Fibroblast of lung (primary cell): ENCODE results near the gene HOXC9. TPM values are rescaled to one million over a fixed set of nuclear protein-coding genes. Genes with fewer than 3 reads are reported as not detected.
A peak's percentile ranks its signal among the peaks of the same experiment; 100 is the strongest.

Experiments used
- DNase-seq, 2 donors: peaks; one replicate each; pipeline versions ENCODE4 v3.0.0 to v3.0.0-alpha.2; 2010; ENCODE audit warnings: low read depth in 2 of 2
- H2AFZ ChIP-seq: 2 replicates; pipeline ENCODE4 v1.5.1; 2012; ENCODE audit warnings: low read length, control low read depth, inconsistent platforms
- H3K27ac ChIP-seq: 2 replicates; pipeline ENCODE4 v1.5.1; 2011; ENCODE audit warnings: low read length, control low read depth; ENCODE audit not compliant: insufficient read depth
- H3K27me3 ChIP-seq: 2 replicates; pipeline ENCODE4 v1.5.1; 2011; ENCODE audit warnings: mild to moderate bottlenecking, low read length; ENCODE audit not compliant: control insufficient read depth, insufficient read depth
- H3K36me3 ChIP-seq: 2 replicates; pipeline ENCODE4 v1.5.1; 2011; ENCODE audit warnings: low read length; ENCODE audit not compliant: control insufficient read depth, insufficient read depth
- H3K4me1 ChIP-seq: 2 replicates; pipeline ENCODE4 v1.5.1; 2011; ENCODE audit warnings: low read length; ENCODE audit not compliant: control insufficient read depth, insufficient read depth; ENCODE audit errors: extremely low read depth
- H3K4me2 ChIP-seq: 2 replicates; pipeline ENCODE4 v1.5.1; 2011; ENCODE audit warnings: low read length, control low read depth; ENCODE audit not compliant: insufficient read depth; ENCODE audit errors: extremely low read depth
- H3K4me3 ChIP-seq, 4 experiments: fragments of 200-600 bp in 1 of 4; sonication (generic) in 1 of 4; replicated peaks in 1 of 4; 2 replicates each; pipeline ENCODE4 v1.5.1; 2011 to 2016; ENCODE audit warnings: low read length in 4 of 4, low read depth in 3 of 4, mild to moderate bottlenecking in 3 of 4, control low read depth in 2 of 4, inconsistent platforms in 1 of 4, mixed read lengths in 1 of 4; ENCODE audit not compliant: insufficient read depth in 1 of 4; ENCODE audit errors: control extremely low read depth in 1 of 4
- H3K79me2 ChIP-seq: 2 replicates; pipeline ENCODE4 v1.5.1; 2012; ENCODE audit warnings: mild to moderate bottlenecking, low read length, inconsistent platforms; ENCODE audit not compliant: control insufficient read depth, insufficient read depth
- H3K9ac ChIP-seq: 2 replicates; pipeline ENCODE4 v1.5.1; 2011; ENCODE audit warnings: mild to moderate bottlenecking, low read length, control low read depth; ENCODE audit not compliant: insufficient read depth
- H3K9me3 ChIP-seq: 2 replicates; pipeline ENCODE4 v1.5.1; 2012; ENCODE audit warnings: low read depth, low read length; ENCODE audit not compliant: control insufficient read depth, insufficient read depth
- H4K20me1 ChIP-seq: 2 replicates; pipeline ENCODE4 v1.5.1; 2011; ENCODE audit warnings: low read length; ENCODE audit not compliant: control insufficient read depth, insufficient read depth; ENCODE audit errors: extremely low read depth
- EZH2 ChIP-seq: IDR thresholded peaks from 2 replicates; pipeline ENCODE4 v1.5.1; 2012; ENCODE audit warnings: low read length, control low read depth, mild to moderate bottlenecking; ENCODE audit errors: missing control alignments
- polyA plus RNA-seq, 2 donors: library from polyadenylated mRNA; depleted of rRNA in 1 of 2; stranded (reverse) in 1 of 2; unstranded in 1 of 2; fragments of >200 nt; gene quantifications; 2 replicates each; pipeline ENCODE4 v1.2.1, GENCODE V29; 2011 to 2012; ENCODE audit warnings: missing spikeins in 1 of 2
- total RNA-seq: library from RNA; depleted of rRNA; stranded (reverse); fragments of >200 nt; gene quantifications from 2 replicates; pipeline ENCODE4 v1.2.1, GENCODE V29; 2014
- TF ChIP-seq, protein P1 (sequence below), 2 donors: IDR thresholded peaks in 1 of 2; conservative IDR thresholded peaks in 1 of 2; 1 replicate in 1 of 2; 2 replicates in 1 of 2; pipeline ENCODE4 v1.5.1; 2011 to 2012; ENCODE audit warnings: low read length in 2 of 2, control low read depth in 1 of 2, inconsistent platforms in 1 of 2, low read depth in 1 of 2, mild to moderate bottlenecking in 1 of 2

HOXC9 gene
- total and polyA plus RNA-seq, 2 donors (not counting 1 experiment from before 2014, with no cell fraction given) = 0.24 TPM; not detected in 1

DNA sequence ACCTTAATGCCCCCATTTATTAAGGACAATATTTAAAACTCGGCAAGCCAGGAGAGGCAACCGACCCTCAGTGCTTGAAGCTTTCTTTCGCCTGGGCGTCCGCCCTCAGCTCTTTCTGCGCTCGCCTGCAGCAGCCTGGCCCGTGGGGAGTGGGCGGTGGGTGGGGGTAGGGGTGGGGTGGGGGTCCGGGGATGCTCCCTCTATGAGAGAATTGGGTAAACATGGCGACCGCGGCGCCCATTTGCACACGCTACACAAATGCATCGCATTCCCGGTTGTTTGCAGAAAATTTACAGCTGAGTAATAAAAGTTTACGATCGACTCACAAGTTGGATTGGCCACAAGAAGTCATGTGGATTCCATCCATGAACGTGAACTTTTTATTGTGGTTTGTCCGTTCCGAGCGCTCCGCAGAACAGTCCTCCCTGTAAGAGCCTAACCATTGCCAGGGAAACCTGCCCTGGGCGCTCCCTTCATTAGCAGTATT is 16.6 kb downstream of the HOXC9 start:
- no peak for TF ChIP-seq EZH2
- TF ChIP-seq, protein P1, sequence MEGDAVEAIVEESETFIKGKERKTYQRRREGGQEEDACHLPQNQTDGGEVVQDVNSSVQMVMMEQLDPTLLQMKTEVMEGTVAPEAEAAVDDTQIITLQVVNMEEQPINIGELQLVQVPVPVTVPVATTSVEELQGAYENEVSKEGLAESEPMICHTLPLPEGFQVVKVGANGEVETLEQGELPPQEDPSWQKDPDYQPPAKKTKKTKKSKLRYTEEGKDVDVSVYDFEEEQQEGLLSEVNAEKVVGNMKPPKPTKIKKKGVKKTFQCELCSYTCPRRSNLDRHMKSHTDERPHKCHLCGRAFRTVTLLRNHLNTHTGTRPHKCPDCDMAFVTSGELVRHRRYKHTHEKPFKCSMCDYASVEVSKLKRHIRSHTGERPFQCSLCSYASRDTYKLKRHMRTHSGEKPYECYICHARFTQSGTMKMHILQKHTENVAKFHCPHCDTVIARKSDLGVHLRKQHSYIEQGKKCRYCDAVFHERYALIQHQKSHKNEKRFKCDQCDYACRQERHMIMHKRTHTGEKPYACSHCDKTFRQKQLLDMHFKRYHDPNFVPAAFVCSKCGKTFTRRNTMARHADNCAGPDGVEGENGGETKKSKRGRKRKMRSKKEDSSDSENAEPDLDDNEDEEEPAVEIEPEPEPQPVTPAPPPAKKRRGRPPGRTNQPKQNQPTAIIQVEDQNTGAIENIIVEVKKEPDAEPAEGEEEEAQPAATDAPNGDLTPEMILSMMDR (conservative IDR thresholded peaks at IDR 0.05 in 1 of 2, IDR thresholded peaks at IDR 0.05 in 1 of 2; ENCODE audit: low read depth in 1 of 2, low read length in 2 of 2) = no peak
- peaks cover 43% of the 10 kb centered on the region for H3K27me3 ChIP-seq
- no peak overlapping the region for H3K9ac ChIP-seq
- H3K4me2 ChIP-seq = no peak overlapping the region
- no peaks in the 10 kb centered on the region for H3K36me3 ChIP-seq
- peak in 1 of 2 donors; percentile 23 for DNase-seq
- no peaks in the 10 kb centered on the region for H3K79me2 ChIP-seq
- no peaks in the 10 kb centered on the region for H4K20me1 ChIP-seq
- peak overlapping the region in 1 of 4 experiments; percentile 57 for H3K4me3 ChIP-seq
- no peaks in the 10 kb centered on the region for H3K4me1 ChIP-seq
- no peak overlapping the region for H2AFZ ChIP-seq
- H3K9me3 ChIP-seq = no peaks in the 10 kb centered on the region
- H3K27ac ChIP-seq = no peak overlapping the region

DNA sequence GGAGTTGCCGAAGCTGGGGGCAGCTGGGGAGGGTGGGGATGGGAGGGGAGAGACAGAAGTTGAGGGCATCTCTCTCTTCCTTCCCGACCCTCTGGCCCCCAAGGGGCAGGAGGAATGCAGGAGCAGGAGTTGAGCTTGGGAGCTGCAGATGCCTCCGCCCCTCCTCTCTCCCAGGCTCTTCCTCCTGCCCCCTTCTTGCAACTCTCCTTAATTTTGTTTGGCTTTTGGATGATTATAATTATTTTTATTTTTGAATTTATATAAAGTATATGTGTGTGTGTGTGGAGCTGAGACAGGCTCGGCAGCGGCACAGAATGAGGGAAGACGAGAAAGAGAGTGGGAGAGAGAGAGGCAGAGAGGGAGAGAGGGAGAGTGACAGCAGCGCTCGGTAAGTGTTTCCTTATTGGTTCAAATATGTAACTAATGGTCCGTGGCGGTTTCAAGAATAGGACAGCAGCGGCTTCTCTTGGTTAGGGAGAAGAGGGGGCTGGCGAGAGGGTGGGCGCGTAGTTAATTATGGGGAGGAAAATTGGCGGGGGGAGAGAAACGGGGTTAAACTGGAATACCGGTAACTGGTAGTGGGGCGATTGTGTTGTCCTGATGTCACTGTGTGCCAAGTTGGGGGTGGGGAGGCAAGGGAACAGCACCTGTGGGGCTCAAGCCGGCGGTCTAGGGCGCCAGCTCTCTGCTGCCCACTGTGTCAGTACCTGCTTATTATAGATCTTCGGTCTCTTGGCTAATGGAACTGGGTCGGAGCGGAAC is 17.2 kb downstream of the HOXC9 start:
- H3K9ac ChIP-seq = no peak overlapping the region
- H3K4me1 ChIP-seq = no peaks in the 10 kb centered on the region
- H3K9me3 ChIP-seq = no peaks in the 10 kb centered on the region
- H3K36me3 ChIP-seq = no peaks in the 10 kb centered on the region
- no peaks in the 10 kb centered on the region for H4K20me1 ChIP-seq
- peak overlapping the region; percentile 29 for H2AFZ ChIP-seq
- peak overlapping the region; percentile 37 for H3K27ac ChIP-seq
- no peaks in the 10 kb centered on the region for H3K79me2 ChIP-seq
- peak; percentile 73 for TF ChIP-seq EZH2
- TF ChIP-seq, protein P1 (conservative IDR thresholded peaks at IDR 0.05 in 1 of 2, IDR thresholded peaks at IDR 0.05 in 1 of 2; ENCODE audit: low read depth in 1 of 2, low read length in 2 of 2) = no peak
- H3K27me3 ChIP-seq = peaks cover 41% of the 10 kb centered on the region
- H3K4me3 ChIP-seq = peak overlapping the region; percentile 43 to 57 (median 52)
- no peak for DNase-seq
- peak overlapping the region; percentile 94 for H3K4me2 ChIP-seq

DNA sequence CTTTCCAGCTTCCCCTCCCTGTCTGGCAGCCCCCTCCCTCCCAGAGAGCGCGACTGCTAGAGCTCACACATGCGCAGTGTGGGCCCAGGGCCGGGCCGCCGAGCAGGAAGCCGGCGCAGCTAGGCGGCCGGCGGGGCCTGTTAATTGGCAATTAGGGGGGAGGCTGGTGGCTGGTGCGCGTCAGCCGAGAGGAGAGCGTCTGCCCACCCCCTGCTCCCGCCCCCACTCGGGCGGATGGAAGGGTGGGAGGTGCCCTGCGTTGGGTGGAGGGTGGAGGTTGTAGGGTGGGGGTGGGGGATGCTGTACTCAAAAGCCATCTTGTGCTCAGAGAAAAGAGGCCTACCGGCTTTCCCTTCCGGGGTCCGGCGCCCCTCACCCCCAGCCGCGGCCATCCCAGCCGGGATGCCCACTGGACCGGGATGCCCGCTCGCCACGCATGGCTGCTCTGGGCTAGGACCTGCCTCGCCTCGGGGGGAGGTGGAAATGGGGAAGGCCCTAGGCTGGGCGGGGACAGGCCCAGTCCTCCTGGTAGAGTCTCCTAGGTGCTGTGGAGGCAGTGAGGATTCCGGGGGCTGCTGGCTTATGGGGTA is 18.0 kb downstream of the HOXC9 start:
- H3K27ac ChIP-seq = peak overlapping the region; percentile 38
- peak overlapping the region; percentile 43 to 57 (median 52) for H3K4me3 ChIP-seq
- no peaks in the 10 kb centered on the region for H3K79me2 ChIP-seq
- no peaks in the 10 kb centered on the region for H3K4me1 ChIP-seq
- no peaks in the 10 kb centered on the region for H4K20me1 ChIP-seq
- DNase-seq = peak in 1 of 2 donors; percentile 52
- no peaks in the 10 kb centered on the region for H3K9me3 ChIP-seq
- TF ChIP-seq, protein P1 (conservative IDR thresholded peaks at IDR 0.05 in 1 of 2, IDR thresholded peaks at IDR 0.05 in 1 of 2; ENCODE audit: low read depth in 1 of 2, low read length in 2 of 2) = no peak
- no peak for TF ChIP-seq EZH2
- peak overlapping the region; percentile 35 for H2AFZ ChIP-seq
- H3K27me3 ChIP-seq = peaks cover 43% of the 10 kb centered on the region
- no peaks in the 10 kb centered on the region for H3K36me3 ChIP-seq
- peak overlapping the region; percentile 94 for H3K4me2 ChIP-seq
- peak overlapping the region; percentile 26 for H3K9ac ChIP-seq
